Fibroblast of skin of right biceps (primary cell): ENCODE results near the gene PHC2.
A peak's percentile ranks its signal among the peaks of the same experiment; 100 is the strongest.

Experiments
- DNase-seq: peaks from one replicate; pipeline ENCODE4 v3.0.0-alpha.2; 2013

PHC2 gene

DNA sequence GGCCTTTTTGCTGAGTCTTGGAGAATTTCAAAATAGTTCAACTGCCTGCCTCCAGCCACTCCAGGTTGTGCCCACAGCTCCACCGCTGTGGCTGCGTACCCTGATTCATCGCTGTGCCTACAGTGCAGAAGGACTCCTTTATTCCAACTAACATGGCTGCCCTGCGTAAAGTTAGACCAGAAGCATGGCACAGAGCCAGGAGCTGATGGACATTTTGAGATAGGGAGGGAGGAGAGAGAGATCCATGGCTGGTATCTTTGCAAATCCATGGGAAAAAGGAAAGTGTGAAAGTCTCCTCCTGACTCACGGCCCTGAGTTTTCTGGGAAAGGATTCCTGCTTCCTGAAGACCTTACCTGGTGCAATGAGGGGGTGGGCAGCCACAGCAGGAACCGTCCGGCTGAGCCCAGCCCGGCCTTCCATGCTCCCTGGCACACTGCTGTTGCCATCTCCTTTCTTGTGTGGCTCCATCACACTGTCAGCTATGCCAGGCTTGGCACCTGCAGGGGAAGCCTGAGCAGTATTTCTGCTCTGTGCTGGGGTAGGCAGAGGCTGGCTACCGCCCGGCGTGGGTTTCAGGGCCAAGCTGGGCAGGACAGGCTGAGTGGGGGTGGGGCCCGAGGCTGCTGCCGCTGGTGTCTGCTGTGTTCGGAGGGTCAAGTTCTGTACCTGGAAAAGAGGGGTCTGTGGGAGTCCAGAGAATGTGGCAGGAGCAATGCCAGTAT is 64.0 kb downstream of the PHC2 start:
- no peak for DNase-seq

DNA sequence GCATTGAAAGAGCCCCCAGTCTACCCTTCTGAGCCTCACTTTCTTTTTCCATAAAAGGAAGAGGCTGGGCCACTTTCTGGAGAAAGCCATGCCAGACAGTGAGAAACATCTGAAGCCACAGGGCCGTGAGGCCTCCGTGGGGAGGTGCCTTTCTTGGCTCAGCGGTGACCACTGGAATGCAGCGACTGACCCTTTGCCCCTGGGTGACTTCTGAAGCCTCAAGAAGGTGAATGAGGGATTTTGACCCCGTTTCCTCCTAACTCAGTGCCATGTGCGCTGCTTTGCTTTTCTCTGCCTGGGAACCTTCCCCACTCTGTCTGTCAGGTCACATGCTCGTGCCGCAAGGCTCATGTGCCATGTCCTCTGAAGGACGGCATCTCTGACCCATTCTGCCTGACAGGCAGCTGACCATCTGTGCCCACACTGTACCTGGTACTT is 65.3 kb downstream of the PHC2 start:
- peak; percentile 59 for DNase-seq

DNA sequence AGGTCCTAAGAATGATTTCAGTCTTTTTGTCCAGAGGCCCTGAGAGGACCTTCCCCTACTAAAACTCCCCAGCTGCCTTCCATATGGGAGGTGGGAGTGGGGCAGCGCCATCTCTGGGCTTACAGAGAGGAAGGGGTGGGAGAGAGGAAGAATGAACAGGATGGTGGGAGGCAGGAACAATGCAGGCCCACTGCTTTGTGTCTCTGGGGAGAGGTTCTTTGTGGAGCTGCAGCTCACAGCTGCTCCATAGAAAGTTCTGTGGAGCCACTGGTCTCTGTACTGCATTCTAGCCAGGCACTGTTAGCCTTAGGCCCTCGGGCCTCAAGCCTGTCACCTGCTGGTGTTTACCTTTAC is 66.4 kb downstream of the PHC2 start:
- DNase-seq = no peak

DNA sequence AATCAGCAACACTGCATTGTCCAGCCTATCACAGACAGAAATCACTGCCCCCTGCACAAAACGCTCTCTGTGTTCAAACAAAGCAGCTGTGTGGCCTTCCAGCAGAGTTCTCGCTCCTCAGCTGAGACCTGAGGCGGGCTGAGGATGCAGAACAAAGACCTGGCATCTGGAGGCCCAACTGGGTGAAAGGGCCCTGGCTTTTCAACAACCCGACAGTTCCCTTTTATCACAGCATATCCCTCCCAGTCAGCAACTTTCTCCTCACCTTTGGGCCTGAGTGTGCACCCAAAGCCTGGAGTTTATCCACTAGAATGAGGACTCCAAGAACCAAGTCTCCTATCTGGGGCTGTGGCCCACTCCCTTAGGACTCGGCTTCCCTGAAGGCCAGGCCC is 67.4 kb downstream of the PHC2 start:
- DNase-seq = no peak

DNA sequence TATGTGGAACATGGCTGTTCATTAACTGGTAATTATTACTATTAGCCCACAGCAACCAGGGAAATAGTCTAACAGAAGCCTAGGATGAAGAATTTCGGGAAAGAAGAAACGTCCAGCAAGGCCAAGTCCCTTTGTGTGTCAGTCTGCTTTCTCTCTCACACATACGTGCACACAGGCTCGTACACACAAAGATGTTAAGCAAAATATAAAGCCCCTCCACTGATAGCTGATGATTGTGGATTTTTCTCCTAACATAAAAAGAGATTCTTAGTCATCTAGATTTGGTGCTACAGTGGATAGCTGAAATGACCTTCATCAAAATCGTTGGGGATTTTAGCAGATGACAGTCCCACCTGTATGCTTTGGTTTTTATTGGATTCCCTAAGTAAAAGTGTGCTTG is 67.9 kb downstream of the PHC2 start:
- DNase-seq = no peak

DNA sequence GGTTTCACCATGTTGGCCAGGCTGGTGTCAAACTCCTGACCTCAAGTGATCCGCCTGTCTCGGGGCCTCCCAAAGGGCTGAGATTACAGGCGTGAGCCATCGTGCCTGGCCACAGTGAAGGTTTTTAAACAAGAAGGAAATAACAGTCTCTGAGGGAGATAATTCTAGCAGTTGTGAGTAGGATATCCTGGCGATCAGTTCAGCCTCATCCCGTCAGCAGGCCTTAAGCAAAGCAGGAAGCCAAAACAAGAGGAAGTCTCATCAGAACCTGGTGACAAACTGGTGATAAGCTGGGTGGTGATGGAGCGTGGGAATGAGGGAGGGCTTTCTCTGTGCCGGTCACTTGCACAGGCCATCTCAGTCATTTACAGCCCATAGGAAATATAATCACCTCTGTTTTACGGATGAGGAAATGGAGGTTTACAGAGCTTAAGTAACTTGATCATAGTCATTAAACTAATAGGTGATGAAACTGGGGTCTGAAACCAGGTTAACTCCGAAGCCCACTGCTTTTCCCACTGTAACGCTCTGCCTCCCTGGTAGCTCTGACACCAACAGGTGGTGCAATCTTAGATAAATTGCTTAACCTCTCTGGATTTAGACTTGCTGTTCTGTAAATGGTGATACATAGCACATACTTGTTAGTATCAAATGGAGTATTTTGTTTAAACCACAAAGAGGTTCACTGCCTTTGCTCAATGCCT is 69.2 kb downstream of the PHC2 start:
- no peak for DNase-seq

DNA sequence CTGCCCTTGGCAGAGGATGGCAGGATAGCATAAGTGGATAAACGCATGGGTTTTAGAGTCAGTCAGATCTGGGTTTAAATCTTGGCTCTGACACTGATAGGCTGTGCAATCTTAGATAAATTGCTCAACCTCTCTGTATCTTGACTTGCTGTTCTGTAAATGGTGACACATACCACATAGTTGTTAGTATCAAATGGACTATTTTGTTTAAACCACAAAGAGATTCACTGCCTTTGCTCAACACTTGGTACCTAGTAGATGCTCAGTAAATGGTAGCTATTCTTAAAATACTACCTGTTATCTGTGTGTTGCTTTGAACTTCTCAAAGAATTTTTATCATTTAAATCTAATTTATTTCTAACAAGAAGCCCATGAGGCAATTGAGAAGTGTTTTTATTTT is 70.5 kb downstream of the PHC2 start:
- DNase-seq = no peak

DNA sequence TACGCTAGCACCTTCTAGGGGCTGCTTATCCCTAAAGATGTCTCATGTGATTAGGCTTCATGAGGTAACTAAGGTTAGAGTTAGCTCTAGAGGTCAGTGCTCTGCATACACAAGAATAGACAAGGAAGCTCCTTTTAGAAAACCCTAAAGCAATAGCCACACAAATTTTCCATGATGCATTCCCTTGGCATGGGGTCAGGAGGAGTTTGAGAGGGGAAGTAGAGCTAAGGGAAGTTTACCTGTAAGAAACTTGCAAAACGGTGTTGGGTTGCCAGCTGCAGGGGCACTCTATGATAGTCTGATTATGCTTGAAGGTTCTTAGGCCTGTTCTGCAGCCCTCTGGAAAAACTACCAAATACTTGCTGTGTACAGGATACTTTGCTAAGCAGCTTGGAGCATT is 71.0 kb downstream of the PHC2 start:
- DNase-seq = no peak

DNA sequence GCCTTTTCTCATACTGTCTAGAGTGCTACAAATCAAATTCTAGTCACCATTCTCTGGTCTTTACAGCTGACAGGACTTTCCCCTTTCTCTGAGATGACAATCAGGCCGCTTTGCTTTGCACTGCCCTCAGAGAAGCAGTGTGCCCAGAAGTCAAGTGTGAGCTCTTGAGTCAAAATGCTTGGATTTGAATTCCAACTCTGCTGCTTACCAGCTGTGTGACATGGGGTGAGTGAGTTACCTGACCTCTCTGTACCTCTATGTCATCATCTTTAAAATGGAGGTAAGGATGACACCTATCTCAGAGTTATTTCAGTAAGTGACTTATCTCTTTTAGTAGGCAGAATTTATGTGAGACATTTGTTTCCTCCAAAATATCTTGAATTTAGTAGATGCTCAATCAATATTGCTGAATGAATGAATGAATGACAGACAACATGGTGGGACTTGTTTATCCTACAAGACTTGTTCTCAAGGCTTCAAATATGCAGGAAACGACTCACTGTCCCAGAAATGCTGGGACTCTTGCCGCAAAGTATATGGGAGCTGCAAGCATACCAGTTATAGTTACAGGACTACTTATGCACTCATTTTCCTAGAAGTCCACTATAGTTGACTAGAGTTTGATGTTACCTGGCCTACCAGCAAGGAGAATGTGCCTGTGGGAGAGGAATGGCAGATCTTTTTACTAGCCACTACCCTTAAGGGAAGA is 71.9 kb downstream of the PHC2 start:
- no peak for DNase-seq

DNA sequence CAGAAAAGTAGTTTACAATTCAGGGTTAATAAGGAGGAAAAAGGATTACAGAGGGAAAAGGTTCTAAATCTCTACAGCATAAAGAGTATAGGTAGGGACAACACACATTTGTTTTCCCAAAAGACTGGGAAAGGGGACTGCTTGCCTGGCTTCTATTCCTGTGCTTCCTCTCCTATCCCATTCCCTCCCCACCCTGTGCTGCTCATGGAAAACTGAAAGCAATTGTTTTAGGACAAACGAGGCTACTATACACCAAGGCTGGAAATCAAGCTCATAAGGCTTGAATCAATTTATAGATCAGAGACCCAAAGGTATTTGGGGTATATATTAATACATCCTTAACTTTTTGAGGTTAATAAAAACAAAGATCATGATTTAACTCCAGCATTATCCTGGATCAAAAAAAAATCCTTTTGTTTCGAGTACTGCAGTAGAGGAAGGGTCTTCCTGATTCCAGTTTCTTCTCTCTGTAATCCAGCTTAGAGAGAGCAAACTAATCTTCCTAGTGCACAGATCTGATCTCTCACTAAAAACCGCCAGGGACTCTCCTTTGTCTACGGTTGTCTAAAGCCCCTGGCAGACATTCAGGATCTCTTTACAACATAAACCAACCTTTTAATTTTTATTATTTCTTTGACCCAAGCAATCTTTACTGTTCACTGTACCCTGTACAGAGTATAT is 72.6 kb downstream of the PHC2 start:
- DNase-seq = no peak

DNA sequence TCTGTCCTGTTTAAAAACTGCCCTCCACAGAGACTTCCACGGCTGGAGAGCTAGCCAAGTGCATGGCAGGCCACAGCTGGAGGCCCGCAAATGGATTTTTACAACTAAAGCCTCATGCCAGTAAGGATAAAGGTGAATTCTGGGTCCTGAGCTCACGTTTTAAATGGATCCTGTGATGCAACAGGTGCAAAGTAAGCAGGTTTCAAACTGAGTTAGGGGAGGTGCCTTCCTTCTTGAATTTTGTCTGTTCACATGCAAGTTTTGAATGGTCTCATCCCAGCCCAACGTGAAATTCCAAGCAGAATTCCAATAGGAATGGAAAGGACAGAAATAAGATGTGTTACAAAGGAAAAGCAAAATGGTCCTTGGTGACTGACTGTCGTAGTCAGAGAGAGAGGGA is 73.8 kb downstream of the PHC2 start:
- no peak for DNase-seq

DNA sequence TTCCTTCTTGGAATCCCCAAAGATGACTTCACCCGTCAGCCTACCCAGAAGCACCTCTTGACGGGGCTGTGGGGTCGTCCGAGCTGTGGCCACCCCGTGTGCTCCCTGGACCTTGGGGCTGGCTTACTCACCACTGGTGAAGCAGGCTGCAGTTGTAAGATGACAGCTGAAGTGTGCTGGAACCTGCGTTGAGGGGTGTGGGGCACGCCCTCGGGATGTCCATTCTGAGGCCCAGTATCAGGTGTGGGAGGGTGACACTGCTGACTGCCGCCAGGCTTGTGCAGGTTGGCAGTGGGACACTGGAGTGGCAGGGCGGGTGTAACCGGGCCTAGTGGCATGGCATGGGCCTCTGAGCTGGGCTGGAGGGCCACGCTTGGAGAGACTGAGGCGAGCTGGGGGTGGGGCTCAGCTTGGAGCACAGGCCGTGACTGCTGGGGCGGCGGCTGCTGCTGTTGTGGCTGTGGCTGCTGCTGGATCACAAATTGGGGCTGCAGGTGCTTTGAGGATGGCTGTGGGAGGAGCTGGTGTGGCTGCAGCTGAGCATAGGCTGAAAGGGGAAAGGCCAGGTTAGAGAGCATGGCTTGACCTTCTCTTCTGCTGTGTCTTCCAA is 76.1 kb downstream of the PHC2 start:
- DNase-seq = no peak

DNA sequence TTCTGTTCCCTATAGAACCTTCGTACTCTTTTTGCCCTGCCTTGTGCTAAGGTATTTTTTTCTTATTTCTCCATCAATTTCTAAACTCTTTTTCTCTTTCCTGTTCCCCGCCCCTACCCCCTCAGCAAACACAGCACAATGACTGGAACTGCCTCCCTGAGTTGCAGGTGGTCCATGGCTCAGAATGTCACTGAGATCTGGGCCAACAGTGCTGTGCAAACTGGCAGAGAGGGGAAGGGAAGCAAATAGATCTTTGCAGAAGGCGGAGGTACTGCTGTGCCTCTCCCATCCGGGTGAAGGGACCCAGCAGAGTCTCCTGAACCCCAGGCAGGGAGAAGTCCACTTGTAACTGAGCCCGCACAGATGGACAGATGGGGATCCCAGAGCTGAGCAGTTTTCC is 77.4 kb downstream of the PHC2 start:
- no peak for DNase-seq

DNA sequence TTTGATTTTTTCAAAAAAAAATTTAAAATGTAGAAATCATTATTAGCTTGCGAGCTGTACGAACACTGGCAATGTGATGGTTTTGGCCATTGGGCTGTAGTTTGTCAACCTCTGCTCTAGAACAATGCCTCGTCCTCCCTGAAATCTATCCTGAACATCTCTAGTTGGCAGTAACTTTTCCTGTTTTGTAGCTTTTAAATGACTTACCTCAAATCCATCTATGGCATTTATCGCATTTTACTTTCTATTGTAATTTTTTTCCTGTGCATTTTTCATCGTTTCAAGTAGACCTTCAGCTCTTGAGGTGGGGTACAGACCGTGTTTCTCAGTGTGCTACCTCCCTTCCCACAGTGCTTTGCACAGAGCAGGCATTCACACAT is 79.6 kb downstream of the PHC2 start:
- DNase-seq = no peak

DNA sequence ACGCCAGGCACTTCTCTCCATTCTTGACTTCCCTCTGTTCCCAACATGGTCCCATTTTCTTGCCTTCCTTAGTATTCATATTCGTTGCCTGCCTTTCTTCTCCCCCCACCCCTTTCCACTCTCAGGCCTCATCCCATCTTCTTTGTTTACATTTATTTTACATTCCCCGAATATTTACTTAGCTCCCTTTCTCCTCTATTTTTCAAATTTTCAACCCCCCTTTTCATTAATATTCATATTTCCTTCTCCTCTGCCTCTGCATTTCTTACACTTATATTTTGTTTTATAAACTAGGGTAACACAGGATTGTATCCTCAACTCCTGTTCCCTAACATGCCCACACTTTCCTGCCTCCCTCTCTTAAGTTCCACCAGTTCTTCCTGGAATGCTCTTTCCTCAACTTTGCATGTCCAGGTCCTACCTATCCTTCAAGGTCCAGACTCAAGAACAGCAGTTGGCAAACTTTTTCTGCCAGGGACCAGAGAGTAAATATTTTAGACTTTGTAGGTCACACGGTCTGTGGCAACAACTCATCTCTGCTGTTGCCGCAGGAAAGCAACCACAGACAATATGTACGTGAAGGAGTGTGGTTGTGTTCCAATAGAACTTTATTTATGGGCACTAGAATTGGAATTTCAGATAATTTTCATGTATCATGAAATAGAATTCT is 80.1 kb downstream of the PHC2 start:
- no peak for DNase-seq

DNA sequence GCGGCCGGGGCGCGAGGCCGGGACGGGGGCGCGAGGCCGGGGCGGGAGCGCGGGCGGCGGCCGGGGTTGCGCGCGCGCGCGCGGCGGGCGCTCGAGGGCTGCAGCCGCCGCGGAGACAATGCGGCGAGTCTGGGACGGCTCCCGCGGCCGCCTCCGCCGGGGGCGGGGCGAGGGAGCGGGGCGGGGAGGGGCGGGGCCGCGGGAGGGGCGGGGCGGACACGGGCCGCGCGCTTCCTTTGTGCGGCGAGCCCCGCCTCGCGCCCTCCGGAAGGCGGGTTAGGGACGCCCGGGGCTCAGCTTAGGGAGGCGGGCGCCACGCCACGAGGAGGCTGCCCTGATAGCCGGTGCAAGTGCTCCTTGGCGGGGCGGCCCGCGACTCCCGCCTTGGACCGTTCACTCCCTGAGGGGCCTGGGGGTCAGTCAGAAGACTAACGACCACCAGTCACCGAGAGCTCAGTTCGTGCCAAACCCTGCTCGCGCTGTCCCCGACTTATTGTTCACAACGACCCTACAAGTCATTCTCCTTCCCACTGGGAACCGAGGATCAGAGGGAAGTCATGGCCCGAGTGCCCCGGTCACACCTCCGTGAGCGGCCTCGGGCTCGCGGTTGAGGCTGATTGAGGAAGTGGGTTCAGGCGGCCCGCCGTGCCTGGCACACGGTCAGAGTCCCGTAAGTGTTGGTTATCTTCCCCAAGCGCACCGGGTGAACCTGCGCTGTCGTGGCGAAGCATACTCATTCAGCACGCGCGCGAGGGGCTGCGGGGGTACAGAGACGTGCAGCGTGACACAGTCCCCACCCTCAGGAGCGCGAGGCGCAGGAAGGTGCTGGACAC is 80.9 kb downstream of the PHC2 start:
- DNase-seq = peak; percentile 85

DNA sequence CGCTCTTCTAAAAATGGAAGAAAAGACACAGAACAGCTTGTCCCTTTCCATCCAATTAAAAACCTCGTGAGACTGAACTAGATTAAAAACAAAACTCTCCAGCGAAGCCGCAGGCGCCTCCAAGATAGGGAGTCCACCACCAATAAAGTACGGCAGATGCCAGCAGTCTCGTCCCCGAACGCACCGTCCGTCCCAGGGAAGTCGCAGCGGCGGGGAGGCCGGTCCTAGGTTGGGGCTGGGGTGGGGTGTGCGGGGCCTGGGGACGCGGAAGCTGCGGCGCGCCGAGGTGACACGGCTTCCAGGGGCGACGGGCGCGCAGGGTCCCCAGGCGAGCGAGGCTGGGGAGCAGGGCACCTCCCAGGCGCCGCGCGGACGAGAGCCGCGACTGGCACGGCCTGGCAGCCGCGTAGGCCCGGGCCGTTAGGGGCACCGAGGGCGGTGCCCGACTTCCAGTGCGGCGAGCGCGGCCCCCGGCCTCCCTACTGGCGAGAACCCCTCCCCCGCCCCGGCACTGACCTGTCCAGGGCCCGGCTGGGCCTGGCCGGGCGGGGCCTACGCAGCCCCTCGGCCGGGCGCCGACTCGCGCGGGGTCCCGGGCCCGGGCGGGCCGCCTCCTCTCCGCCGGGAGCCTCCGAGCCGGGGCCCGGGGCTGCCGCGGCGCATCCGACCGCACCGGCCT is 81.7 kb downstream of the PHC2 start:
- peak; percentile 19 for DNase-seq

DNA sequence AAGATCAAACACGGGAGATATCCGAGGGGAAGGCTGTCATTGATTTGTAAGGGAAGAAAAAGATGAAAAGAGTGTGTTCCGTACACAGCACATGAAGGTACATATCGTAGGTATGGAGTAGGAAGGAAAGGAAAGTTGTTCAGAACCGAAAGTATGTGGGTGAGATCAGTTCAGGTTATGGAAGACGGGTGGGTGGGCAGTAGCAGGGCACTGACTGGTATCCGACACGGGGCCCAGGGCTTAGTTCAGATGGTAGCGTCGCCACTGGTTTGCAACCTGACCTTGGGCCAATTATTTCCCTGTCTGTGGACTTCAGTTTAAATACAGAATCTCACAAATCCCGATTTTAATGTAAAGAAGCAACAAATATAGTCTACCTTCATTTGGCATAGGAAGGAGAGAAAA is 82.2 kb downstream of the PHC2 start:
- no peak for DNase-seq

DNA sequence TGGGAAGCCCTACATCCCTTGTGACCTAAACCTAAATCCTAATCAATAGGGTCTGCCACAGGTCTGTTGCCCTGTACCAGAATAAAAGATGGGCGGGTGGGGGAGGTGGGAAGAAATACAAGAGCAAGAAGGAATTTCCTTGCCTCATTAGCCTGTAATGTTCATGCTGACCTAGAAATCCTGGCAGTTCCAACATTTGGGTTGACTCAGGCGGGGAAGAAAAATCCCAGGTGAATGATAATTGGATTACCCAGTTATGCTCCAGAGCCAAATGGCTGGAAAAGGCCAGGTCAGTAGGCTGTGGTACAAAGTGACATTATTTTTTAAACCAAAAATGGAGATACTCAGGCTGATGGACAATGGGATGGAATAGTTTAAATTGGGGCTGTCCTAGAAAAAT is 82.7 kb downstream of the PHC2 start:
- DNase-seq = peak; percentile 71

DNA sequence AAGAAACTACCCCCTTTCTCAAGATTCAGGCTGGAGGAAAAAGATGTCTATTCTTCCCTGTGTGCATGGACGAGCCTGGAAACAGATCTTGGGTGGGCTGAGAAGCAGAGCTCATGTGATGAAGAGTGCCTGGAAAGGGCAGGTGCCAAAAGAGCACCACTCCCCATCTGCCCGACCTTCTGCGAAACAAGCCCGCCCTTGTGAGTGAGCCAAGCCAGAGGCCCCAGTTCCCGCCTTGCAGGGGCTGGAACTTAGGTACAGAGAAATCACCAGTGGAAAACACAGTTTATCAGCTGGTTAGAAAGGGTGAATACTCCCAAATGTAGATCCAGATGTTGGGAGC is 83.3 kb downstream of the PHC2 start:
- DNase-seq = peak; percentile 31

DNA sequence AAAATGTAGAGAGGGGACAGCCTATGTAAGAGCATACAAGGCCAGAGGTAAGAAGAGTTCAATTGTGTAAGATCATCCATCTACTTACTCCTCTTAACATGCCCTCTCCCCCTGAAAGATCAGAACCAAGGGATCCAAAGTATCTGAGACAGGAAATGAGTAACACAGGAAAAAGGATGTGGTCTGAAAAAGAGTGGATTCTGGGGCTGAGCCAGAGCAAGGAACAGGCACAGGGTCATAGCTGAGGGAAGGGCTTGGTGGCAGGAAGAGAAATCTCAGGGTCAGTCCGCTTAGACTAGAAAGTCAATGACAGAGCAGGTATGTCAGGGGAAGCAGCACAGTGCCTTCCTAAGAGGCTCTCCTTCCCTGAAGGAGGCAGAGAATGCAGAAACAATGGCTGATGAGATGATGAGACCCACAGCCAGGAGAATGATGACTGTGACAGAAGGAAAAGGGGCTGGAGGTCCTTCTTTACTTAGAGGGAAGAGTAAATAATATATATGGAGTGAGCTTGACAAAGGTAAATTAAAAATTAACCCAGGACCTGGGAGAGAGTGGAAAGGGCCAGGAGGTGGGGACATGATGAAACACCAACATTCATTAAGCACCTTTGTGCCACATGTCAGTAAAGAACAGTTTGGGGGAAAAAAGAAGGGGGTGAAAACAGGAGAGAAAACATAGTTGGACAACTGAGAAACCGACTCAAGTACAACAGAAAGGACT is 83.8 kb downstream of the PHC2 start:
- peak; percentile 97 for DNase-seq
